WERI-Rb-1 (cell line): Measurements from ENCODE around the gene CDK6.
"Not testable (repeated sequence)": the region's sequence is repeated elsewhere in the genome, so short reads cannot be mapped to it uniquely, and the experiment has no call there.

ENCODE experiments used
- DNase-seq: peaks from one replicate; pipeline ENCODE4 v3.0.0-alpha.2; 2020
- H3K27ac ChIP-seq: fragments of 250-450 bp; sonication (Bioruptor Pico); 2 replicates; pipeline ENCODE4 v1.5.1; 2020; ENCODE audit warnings: mild to moderate bottlenecking, moderate library complexity
- H3K27me3 ChIP-seq: fragments of 250-450 bp; sonication (Bioruptor Pico); 2 replicates; pipeline ENCODE4 v1.5.1; 2021; ENCODE audit warnings: mild to moderate bottlenecking, low read depth, moderate library complexity; ENCODE audit not compliant: insufficient read depth, severe bottlenecking
- H3K36me3 ChIP-seq: fragments of 250-450 bp; sonication (Bioruptor Pico); 2 replicates; pipeline ENCODE4 v1.5.1; 2020; ENCODE audit warnings: mild to moderate bottlenecking, moderate library complexity
- H3K4me3 ChIP-seq: 2 replicates; pipeline ENCODE4 v1.5.1; 2011; ENCODE audit warnings: low read depth, mild to moderate bottlenecking, control low read depth, low read length
- H3K9me3 ChIP-seq: fragments of 250-450 bp; sonication (Bioruptor Pico); 2 replicates; pipeline ENCODE4 v1.5.1; 2021; ENCODE audit warnings: mild to moderate bottlenecking, moderate library complexity; ENCODE audit not compliant: severe bottlenecking
- TF ChIP-seq, protein P1 (sequence below): IDR thresholded peaks from 2 replicates; pipeline ENCODE4 v1.5.1; 2011; ENCODE audit warnings: low read depth, mild to moderate bottlenecking, control low read depth, inconsistent platforms, low read length

Gene CDK6

DNA sequence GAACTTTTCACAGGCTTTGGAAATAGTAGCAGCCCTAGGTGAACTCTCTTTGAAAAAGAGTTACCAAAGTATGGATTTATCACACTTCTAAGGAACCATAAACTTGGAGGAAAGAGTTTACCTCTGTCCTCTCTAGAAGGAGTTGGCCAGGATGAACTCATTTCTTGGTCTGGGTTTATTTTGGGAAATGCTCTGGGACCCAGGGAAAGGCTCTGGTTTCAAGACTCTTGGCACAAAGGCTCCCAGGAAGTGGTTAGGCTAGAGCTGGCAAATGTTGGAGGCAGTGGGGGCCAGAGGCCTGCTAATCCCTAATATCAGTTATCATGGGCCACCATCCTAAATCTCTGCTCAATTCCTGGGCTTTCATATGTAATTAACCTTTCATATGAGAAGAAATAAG lies 36.3 kb upstream of the CDK6 start:
- Histone ChIP-seq H3K27me3 (no peaks in the 10 kb centered on the region), H3K36me3 (no peaks in the 10 kb centered on the region), H3K4me3 (no peak overlapping the region), H3K9me3 (peaks cover 6% of the 10 kb centered on the region), H3K27ac (no peak overlapping the region)
- no peak for DNase-seq
- TF ChIP-seq, protein P1, sequence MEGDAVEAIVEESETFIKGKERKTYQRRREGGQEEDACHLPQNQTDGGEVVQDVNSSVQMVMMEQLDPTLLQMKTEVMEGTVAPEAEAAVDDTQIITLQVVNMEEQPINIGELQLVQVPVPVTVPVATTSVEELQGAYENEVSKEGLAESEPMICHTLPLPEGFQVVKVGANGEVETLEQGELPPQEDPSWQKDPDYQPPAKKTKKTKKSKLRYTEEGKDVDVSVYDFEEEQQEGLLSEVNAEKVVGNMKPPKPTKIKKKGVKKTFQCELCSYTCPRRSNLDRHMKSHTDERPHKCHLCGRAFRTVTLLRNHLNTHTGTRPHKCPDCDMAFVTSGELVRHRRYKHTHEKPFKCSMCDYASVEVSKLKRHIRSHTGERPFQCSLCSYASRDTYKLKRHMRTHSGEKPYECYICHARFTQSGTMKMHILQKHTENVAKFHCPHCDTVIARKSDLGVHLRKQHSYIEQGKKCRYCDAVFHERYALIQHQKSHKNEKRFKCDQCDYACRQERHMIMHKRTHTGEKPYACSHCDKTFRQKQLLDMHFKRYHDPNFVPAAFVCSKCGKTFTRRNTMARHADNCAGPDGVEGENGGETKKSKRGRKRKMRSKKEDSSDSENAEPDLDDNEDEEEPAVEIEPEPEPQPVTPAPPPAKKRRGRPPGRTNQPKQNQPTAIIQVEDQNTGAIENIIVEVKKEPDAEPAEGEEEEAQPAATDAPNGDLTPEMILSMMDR, result no peak

DNA sequence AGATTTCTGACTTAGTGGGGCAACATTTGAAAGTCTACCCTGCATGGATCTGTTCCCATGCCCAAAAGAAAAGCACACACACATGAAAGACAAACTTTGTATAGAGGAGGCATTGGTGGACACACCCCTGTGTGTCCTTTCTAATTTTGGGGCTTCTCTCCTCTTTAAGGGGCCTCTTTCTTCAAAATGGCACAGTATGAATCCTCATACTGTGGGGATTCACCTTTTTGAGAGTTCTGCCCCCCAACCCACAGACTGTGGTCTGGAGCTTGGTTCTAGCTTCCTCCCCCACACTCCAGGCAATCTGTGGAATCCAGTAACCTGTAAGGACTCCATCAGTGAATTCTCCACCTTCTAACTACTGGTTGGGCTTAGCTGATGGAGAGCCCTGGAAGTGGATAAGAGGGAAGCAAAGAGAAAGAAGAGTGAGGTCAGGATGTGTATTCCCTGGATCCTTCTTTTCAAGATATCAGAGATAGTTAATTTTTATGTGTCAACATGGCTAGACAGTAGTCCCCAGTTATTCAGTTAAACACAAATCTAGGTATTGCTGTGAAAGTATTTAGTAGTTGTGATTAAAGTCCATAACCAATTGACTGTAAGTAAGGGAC lies 32.4 kb upstream of the CDK6 start:
- H3K36me3 ChIP-seq, result no peaks in the 10 kb centered on the region
- no peak for DNase-seq
- TF ChIP-seq, protein P1, result no peak
- no peak overlapping the region for H3K4me3 ChIP-seq
- no peak overlapping the region for H3K27ac ChIP-seq
- H3K27me3 ChIP-seq, result no peaks in the 10 kb centered on the region
- H3K9me3 ChIP-seq, result peaks cover 6% of the 10 kb centered on the region

DNA sequence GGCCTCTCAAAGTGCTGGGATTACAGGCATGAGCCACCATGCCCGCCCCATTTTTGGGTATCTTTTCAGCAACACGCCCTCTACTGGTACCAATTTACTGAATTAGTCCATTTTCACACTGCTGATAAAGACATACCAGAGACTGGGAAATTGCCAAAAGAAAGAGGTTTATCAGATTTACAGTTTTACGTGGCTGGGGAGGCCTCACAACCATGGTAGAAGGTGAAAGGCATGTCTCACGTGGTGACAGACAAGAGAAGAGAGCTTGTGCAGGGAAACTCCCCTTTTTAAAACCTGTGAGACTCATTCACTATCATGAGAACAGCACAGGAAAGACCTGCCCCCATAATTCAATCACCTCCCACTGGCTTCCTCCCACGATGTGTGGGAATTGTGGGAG lies 27.8 kb upstream of the CDK6 start:
- not testable (repeated sequence) for H3K27ac ChIP-seq, H3K36me3 ChIP-seq, DNase-seq, H3K9me3 ChIP-seq, H3K4me3 ChIP-seq, H3K27me3 ChIP-seq

DNA sequence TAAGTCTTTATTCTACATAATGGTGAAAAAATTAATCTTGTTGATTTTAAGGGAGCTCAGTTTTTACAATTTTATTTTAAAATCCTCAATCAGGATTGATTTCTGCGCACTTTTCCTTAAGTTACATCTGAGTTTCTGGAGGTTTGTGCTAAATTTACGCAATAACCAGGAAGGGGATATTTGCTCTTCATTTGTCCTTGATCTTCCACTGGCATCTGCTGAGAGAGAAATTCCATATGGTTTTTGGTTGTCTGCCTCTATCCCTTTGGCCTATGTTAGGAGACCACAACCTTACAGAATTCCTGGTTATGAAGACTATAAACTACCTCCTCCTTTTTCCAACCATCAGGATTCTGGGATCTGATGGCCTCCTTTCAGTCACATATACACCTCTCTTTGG lies 20.1 kb upstream of the CDK6 start:
- no peak overlapping the region for H3K27ac ChIP-seq
- TF ChIP-seq, protein P1, result no peak
- no peaks in the 10 kb centered on the region for H3K36me3 ChIP-seq
- H3K27me3 ChIP-seq, result no peaks in the 10 kb centered on the region
- no peak for DNase-seq
- no peaks in the 10 kb centered on the region for H3K9me3 ChIP-seq
- H3K4me3 ChIP-seq, result no peak overlapping the region

DNA sequence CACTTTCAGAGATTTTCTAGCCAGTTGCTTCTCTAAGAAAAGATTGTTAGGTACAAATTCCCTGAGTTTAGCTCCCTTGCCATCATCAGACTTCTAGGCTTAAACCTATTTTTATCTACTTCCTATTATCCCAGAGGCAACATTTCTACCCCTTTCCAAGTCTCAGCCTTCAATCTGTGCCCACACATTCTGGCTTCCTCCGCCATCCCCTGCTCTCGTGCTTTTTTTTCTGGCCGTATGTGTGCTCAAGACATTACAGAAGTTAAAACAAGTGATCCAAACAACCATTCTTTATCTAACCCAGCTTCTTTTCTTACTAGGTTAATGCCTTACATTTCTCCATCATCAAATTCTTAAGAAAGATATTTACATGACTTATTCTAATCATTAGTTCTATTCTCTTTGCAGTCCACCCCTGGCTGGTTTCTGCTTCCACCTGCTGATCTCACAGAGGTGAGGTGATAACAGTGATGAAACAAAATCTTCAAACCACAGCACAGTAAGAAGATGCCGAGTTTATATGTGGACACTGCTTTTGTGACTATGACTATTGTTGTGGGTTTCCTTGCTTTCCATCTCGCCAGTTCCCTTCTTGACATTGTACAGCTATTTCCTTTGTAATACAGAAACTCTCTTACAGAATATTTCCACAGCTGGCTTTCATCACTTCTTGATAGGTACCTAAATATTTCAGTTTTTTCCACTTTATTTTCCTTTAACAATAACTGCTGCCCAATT lies 18.3 kb upstream of the CDK6 start:
- Histone ChIP-seq H3K27ac (no peak overlapping the region), H3K4me3 (no peak overlapping the region), H3K9me3 (no peaks in the 10 kb centered on the region), H3K27me3 (no peaks in the 10 kb centered on the region), H3K36me3 (no peaks in the 10 kb centered on the region)
- no peak for DNase-seq
- TF ChIP-seq, protein P1, result no peak

DNA sequence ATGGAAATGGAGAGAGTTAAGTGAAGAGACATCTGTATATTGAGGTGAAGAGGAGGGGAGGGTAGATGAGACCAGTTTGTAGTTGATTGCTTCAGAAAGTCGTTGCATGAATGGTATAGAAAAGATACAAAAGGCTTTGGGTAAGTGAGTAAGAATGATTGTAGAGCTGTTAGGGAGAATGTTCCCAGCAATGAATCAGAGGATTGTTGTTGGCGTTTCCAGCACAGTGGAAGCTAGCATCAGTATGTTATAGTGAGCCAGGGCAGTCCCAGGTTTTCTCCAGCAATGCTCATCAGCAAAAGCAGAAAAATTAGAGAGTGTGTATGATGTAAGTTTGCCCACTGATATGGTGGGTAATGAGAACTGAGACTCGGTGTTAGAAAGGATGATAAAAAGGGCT lies 15.4 kb upstream of the CDK6 start:
- no peak for DNase-seq
- Histone ChIP-seq H3K36me3 (no peaks in the 10 kb centered on the region), H3K27me3 (no peaks in the 10 kb centered on the region), H3K4me3 (no peak overlapping the region), H3K9me3 (no peaks in the 10 kb centered on the region), H3K27ac (no peak overlapping the region)
- TF ChIP-seq, protein P1, result no peak
